DMS53 treated with DMSO at 0.1 percent for 48 hours (cell line): ENCODE results near the gene DAP3.
"Not testable (repeated sequence)": the region's sequence is repeated elsewhere in the genome, so short reads cannot be mapped to it uniquely, and the experiment has no call there.

Experiments used
- DNase-seq: peaks from one replicate; lab custom pipeline; 2025; ENCODE audit not compliant: unreplicated experiment; lab: John Stamatoyannopoulos, UW

DAP3 gene

GRCh38 chr1:155680531-155680930, 8.4 kb upstream of the DAP3 start:
- no peak for DNase-seq

GRCh38 chr1:155681776-155682175, 7.1 kb upstream of the DAP3 start:
- DNase-seq: no peak

- not testable (repeated sequence) for DNase-seq
These were observed 1.1 kb upstream of the DAP3 start for GRCh38 chr1:155687705-155688323.

- peak; percentile 76 for DNase-seq
These were observed 389 bp upstream of the DAP3 start, which contains the start of gene YY1AP1 for GRCh38 chr1:155688324-155689080. YY1AP1 (minus strand) TSS chr1:155688774; CDS start chr1:155680436, 8,338 bp downstream.

- no peak for DNase-seq
These were observed 3.2 kb downstream of the DAP3 start for GRCh38 chr1:155691992-155692528.

GRCh38 chr1:155694167-155694566, 5.3 kb downstream of the DAP3 start:
- DNase-seq: no peak

GRCh38 chr1:155695072-155695471, 6.2 kb downstream of the DAP3 start:
- no peak for DNase-seq

- no peak for DNase-seq
These were observed 6.7 kb downstream of the DAP3 start for GRCh38 chr1:155695608-155696007.

- no peak for DNase-seq
These were observed 7.6 kb downstream of the DAP3 start for GRCh38 chr1:155696524-155696923.

- DNase-seq: no peak
These were observed 8.2 kb downstream of the DAP3 start for GRCh38 chr1:155697046-155697445.

- DNase-seq: not testable (repeated sequence)
These were observed 8.7 kb downstream of the DAP3 start for GRCh38 chr1:155697616-155698015.

GRCh38 chr1:155698382-155699038, 9.6 kb downstream of the DAP3 start:
- DNase-seq: no peak

- not testable (repeated sequence) for DNase-seq
These were observed 10.2 kb downstream of the DAP3 start for GRCh38 chr1:155699062-155699461.

GRCh38 chr1:155701675-155702074, 12.8 kb downstream of the DAP3 start:
- not testable (repeated sequence) for DNase-seq

GRCh38 chr1:155703216-155703615, 14.3 kb downstream of the DAP3 start:
- DNase-seq: no peak

- not testable (repeated sequence) for DNase-seq
These were observed 15.5 kb downstream of the DAP3 start for GRCh38 chr1:155704414-155704813.

- DNase-seq: no peak
These were observed 17.2 kb downstream of the DAP3 start for GRCh38 chr1:155706139-155706538.

- no peak for DNase-seq
These were observed 20.5 kb downstream of the DAP3 start for GRCh38 chr1:155709391-155709790.

GRCh38 chr1:155711457-155711856, 22.6 kb downstream of the DAP3 start:
- DNase-seq: not testable (repeated sequence)

- DNase-seq: not testable (repeated sequence)
These were observed 23.7 kb downstream of the DAP3 start for GRCh38 chr1:155712636-155713035.

GRCh38 chr1:155713075-155713474, 24.2 kb downstream of the DAP3 start:
- no peak for DNase-seq

GRCh38 chr1:155715056-155715455, 26.2 kb downstream of the DAP3 start:
- DNase-seq: not testable (repeated sequence)
